ENCODE data around the gene UBP1. TPM values are rescaled to one million over a fixed set of nuclear protein-coding genes. Genes with fewer than 3 reads are reported as not detected.
A peak's percentile ranks its signal among the peaks of the same experiment; 100 is the strongest.
"Not testable (repeated sequence)": the region's sequence is repeated elsewhere in the genome, so short reads cannot be mapped to it uniquely, and the experiment has no call there.

Gene UBP1, protein sequence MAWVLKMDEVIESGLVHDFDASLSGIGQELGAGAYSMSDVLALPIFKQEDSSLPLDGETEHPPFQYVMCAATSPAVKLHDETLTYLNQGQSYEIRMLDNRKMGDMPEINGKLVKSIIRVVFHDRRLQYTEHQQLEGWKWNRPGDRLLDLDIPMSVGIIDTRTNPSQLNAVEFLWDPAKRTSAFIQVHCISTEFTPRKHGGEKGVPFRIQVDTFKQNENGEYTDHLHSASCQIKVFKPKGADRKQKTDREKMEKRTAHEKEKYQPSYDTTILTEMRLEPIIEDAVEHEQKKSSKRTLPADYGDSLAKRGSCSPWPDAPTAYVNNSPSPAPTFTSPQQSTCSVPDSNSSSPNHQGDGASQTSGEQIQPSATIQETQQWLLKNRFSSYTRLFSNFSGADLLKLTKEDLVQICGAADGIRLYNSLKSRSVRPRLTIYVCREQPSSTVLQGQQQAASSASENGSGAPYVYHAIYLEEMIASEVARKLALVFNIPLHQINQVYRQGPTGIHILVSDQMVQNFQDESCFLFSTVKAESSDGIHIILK
- total RNA-seq: 10 to 100 TPM; 17.3 to 99.5 (median 35.4) TPM

DNA sequence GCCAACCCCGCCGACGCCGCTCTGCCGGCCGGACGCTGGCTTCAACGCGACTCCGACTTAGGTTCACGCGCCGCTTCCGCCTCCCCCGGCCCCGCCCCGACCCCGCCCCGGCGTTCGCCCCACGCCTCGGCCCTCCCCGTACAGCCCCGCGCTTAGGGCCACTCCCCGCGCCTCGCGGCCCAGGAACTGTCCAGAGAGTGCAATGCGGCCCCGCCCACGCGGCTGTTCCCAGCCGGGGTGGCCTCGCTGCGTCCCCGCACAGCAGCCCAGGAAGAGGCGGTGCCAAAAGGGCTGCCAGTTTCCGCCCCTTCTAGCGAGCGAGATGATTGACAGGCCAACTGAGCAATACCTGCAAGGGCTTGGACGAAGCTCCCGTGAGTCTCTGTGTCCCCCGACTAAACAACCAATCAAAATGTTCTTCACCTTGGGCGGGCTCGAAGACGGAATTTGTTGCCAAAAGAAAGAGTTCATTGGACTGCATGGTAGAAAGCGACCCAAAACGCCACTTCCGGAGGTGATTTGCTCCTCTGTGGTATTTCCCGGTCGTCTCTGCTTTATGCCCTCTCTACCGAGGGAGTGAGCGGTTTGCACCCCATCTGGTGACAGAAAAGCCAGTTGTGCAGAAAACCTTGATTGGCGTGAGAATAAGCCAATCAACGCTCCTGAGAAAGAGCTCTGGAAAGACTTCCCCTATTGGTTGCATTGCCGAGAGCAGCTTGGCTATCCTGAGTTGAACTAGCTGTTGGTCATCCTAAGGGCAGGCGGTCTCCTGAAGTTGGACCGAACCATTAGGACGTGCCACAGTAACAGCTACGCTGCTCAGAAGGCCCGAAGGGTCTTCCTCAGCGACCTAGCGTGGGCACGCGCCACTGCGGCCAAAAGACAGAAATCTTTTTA is at the start of gene UBP1:
TSS of gene UBP1 (minus strand) at position 78 of the 897 bp plus-strand sequence. CDS start 557 bp downstream, outside the sequence.
- peak within 1 kb of the TSS; percentile 93 to 94 for H3K27ac ChIP-seq
- WGBS, 10 experiments: 0 to 3% (median 0%) methylated on average over 2 to 33 of the region's 68 CpGs; no CpG with 5 or more reads in 3 of the 10 experiments
- in situ Hi-C loops (cut with MboI; ENCODE audit: low pct_unique_long_range_greater_than_20kb in 2 of 9, low sequenced_read_pairs in 9 of 9, unreplicated experiment in 9 of 9): no loop called here
- peaks cover 7 to 29% of the 10 kb centered on the region in 2 donors for H3K4me1 ChIP-seq (replicated peaks in 1 of 2)
- H3K4me3 ChIP-seq: peak within 1 kb of the TSS; percentile 50 to 96 (median 89)
- peak; percentile 79 to 92 (median 87) for ATAC-seq (replicated peaks in 6 of 8)

DNA sequence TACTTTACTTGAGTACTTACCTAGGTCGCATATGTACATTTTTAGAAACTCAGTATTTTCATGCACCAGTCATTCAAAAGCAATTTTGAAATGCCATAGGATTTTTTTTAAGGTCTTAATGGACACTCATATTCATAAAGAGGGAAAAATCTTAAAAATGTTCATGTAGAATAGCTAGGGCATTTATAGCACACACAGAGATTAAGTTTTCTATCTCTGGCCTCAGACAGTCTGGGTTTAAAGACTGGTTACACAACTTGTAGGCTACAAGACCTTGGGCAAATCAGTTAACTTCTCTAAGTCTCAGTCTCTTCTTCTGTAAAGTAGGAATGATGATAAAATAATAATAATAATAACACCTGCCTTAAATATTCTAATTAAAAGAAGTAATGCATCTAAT is 48.5 kb upstream of the UBP1 start:
- Histone ChIP-seq H3K27ac (no peak overlapping the region), H3K4me3 (no peak overlapping the region), H3K4me1 (replicated peaks in 1 of 2) (no peaks in the 10 kb centered on the region)
- in situ Hi-C loops (cut with MboI; ENCODE audit: low pct_unique_long_range_greater_than_20kb in 2 of 9, low sequenced_read_pairs in 9 of 9, unreplicated experiment in 9 of 9): no loop called here
- WGBS, 10 experiments: 0 to 83% (median 63%) methylated on average over 1 of the region's 1 CpG; no CpG with 5 or more reads in 3 of the 10 experiments
- ATAC-seq (replicated peaks in 6 of 8): peak in 3 of 8 experiments; percentile 34 to 77 (median 42)

DNA sequence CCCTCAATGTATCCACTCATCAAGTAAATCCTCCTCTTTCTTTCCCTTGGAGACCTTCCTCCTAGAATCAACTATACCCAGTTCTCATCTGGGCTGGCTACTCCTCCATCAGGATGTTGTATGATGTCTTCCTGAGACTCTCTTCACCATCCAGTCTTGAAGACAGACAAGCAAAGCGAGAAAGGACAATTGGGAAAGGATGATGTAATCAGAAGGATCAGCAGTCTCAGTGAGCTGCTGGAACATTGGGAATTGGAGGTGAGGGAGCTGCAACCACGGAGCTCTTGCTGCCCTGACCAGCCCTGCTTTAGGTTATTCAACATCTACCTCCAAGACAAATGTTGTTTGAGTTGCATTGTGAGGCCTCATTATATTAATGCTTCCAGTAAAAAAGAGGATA is 48.0 kb upstream of the UBP1 start:
- Histone ChIP-seq H3K4me1 (replicated peaks in 1 of 2) (no peaks in the 10 kb centered on the region), H3K4me3 (no peak overlapping the region), H3K27ac (no peak overlapping the region)
- in situ Hi-C loops (cut with MboI; ENCODE audit: low pct_unique_long_range_greater_than_20kb in 2 of 9, low sequenced_read_pairs in 9 of 9, unreplicated experiment in 9 of 9): no loop called here
- WGBS, 10 experiments: 0 to 90% (median 40%) methylated on average over 1 to 2 of the region's 2 CpGs; no CpG with 5 or more reads in 3 of the 10 experiments
- peak in 4 of 8 experiments; percentile 30 to 83 (median 41) for ATAC-seq (replicated peaks in 6 of 8)

DNA sequence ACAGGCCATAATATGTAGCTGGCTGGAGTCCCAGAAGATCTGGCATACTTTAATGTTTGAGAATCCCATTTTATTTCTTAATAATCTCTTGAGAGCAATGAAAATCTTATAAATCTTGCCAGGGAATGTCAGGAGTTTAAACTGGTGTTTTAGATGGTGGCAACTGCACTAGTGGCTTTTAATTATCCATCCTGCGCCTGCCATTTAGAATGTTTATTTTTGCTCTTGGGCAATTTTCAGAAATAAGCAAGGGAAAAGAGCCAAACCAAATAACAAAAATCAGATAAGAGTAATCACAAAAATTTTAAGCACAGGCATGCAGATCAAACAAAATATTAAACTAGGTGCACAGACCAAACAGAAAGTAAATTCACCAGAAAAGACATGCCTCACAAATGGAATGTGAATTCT is 41.9 kb upstream of the UBP1 start:
- H3K4me1 ChIP-seq (replicated peaks in 1 of 2): no peaks in the 10 kb centered on the region
- WGBS, 10 experiments: 9 to 100% (median 89%) methylated on average over 1 of the region's 1 CpG; no CpG with 5 or more reads in 2 of the 10 experiments
- in situ Hi-C loops (cut with MboI; ENCODE audit: low pct_unique_long_range_greater_than_20kb in 2 of 9, low sequenced_read_pairs in 9 of 9, unreplicated experiment in 9 of 9): no loop called here
- H3K4me3 ChIP-seq: no peak overlapping the region
- H3K27ac ChIP-seq: no peak overlapping the region
- ATAC-seq (replicated peaks in 6 of 8): peak in 1 of 8 experiments; percentile 20

DNA sequence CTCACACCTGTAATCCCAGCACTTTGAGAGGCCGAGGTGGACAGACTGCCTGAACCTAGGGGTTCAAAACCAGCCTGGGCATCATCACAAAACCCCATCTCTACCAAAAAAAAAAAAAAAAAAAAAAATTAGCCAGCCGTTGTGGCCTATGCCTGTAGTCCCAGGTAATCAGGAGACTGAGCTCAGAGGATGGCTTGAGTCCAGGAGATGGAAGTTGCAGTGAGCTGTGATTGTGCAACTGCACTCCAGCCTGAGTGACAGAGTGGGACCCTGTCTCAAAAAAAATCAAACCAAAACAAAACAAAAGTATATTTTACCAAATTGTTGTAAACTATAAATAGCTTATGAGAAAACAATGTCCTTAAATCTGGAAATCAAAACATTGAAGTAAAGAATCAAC is 34.7 kb upstream of the UBP1 start:
- ATAC-seq (replicated peaks in 6 of 8): no peak
- Histone ChIP-seq H3K4me3 (no peak overlapping the region), H3K27ac (no peak overlapping the region), H3K4me1 (replicated peaks in 1 of 2) (no peaks in the 10 kb centered on the region)
- WGBS, 10 experiments: 20 to 100% (median 73%) methylated on average over 1 to 2 of the region's 2 CpGs; no CpG with 5 or more reads in 2 of the 10 experiments
- in situ Hi-C loops (cut with MboI; ENCODE audit: low pct_unique_long_range_greater_than_20kb in 2 of 9, low sequenced_read_pairs in 9 of 9, unreplicated experiment in 9 of 9): no loop called here

DNA sequence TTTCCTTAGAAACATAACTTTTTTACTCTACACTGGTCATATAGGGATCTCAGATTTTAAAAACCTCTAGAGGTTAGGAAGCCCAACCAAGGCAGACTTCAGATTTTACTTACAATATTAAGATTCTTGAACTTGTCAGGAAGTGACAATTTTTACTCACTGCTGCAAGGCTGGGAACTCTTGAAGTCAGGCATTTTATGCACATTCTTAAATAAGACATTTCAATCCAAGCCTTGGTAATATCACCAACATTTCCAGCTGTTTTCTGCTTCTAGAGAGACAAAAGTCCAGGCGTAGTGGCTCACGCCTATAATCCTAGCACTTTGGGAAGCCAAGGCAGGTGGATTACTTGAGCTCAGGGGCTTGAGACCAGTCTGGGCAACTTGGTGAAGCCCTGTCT is 33.6 kb upstream of the UBP1 start:
- no peak overlapping the region for H3K27ac ChIP-seq
- H3K4me3 ChIP-seq: no peak overlapping the region
- in situ Hi-C loops (cut with MboI; ENCODE audit: low pct_unique_long_range_greater_than_20kb in 2 of 9, low sequenced_read_pairs in 9 of 9, unreplicated experiment in 9 of 9): no loop called here
- peak in 3 of 8 experiments; percentile 48 to 91 (median 80) for ATAC-seq (replicated peaks in 6 of 8)
- no peaks in the 10 kb centered on the region for H3K4me1 ChIP-seq (replicated peaks in 1 of 2)
- WGBS, 10 experiments: 80 to 89% methylated on average over 1 to 2 of the region's 2 CpGs; no CpG with 5 or more reads in 8 of the 10 experiments

DNA sequence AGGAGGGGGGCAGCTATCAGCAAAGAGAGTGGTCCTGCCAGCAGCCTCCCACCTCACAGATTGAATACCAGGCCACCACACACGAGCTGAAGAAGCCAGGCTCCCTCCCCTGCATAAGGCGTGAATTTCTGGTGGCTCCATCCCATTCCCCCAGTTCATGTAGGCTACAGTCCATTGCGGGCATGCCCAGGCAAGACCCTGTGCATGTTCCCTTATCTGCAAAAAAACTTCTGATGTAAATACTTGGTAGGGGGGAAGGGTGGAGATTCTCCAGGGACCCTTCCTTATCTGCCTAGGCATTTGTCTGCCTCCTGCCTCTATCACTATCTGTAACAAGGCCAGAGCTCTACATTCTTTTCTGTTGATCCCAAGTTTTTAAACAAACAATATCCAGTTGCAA is 27.6 kb upstream of the UBP1 start:
- Histone ChIP-seq H3K27ac (no peak overlapping the region), H3K4me1 (replicated peaks in 1 of 2) (no peaks in the 10 kb centered on the region), H3K4me3 (no peak overlapping the region)
- in situ Hi-C loops (cut with MboI; ENCODE audit: low pct_unique_long_range_greater_than_20kb in 2 of 9, low sequenced_read_pairs in 9 of 9, unreplicated experiment in 9 of 9): no loop called here
- 33 to 100% (median 100%) methylated on average over 1 of the region's 3 CpGs; no CpG with 5 or more reads in 6 of the 10 experiments for WGBS, 10 experiments
- no peak for ATAC-seq (replicated peaks in 6 of 8)

DNA sequence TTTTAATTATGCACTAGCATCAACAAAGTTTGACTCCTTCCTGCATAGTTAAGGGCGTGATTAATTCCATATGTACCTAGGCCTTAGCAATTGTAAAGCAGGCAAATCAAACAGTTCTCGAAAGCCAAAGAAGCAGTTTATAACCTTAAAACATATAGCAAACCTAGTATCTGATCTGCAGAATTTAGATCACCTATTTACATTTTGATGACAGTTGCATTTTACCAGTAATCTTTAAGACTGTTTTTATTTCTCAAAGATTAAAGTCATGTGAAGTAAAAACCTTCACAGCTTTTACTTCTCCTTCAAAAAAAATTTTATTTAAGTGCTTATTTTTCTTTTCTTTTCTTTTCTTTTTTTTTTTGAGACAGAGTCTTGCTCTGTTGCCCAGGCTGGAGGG is 20.9 kb upstream of the UBP1 start:
- WGBS, 10 experiments: 31 to 100% (median 90%) methylated on average over 1 to 2 of the region's 2 CpGs; no CpG with 5 or more reads in 1 of the 10 experiments
- Histone ChIP-seq H3K4me3 (no peak overlapping the region), H3K4me1 (replicated peaks in 1 of 2) (no peaks in the 10 kb centered on the region), H3K27ac (no peak overlapping the region)
- in situ Hi-C loops (cut with MboI; ENCODE audit: low pct_unique_long_range_greater_than_20kb in 2 of 9, low sequenced_read_pairs in 9 of 9, unreplicated experiment in 9 of 9): no loop called here
- no peak for ATAC-seq (replicated peaks in 6 of 8)

DNA sequence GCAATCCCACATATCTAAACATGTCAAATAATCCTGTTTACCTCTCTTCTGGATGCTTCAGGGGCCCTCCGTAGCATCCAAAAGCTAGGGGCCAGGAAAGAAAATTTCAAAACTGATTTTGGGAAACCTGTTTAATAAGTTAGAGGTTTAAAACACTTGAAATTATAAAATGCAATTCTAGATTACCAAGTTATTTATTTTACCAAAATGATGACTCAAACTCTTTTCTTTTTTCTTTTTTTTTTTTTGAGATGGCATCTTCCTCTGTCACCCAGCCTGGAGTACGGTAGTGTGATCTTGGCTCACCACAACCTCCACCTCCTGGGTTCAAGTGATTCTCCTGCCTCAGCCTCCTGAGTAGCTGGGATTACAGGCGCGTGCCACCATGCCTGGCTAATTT is 19.4 kb upstream of the UBP1 start:
- H3K27ac ChIP-seq; H3K4me3 ChIP-seq; in situ Hi-C loops (cut with MboI; ENCODE audit: low pct_unique_long_range_greater_than_20kb in 2 of 9, low sequenced_read_pairs in 9 of 9, unreplicated experiment in 9 of 9); H3K4me1 ChIP-seq (replicated peaks in 1 of 2); ATAC-seq (replicated peaks in 6 of 8): not testable (repeated sequence)
- WGBS, 10 experiments: 60 to 100% (median 100%) methylated on average over 1 to 2 of the region's 4 CpGs

DNA sequence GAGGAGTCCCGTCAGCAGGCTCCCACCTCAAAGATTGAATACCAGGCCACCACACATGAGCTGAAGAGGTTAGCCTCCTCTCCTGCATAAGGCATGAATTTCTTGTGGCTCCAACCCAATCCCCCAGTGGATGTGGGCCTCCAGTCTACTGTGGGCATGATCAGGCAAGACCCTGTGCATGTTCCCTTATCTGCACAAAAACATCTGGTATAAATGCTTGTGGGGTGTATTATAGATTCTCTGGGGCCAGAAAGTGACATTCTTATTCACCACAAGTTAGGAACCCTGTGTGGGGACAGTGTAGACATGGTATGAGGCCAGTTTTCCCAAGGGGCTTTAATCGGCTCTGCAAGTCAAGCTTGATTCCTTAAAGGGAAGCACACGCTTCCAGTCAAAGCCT is 18.2 kb upstream of the UBP1 start:
- no peak for ATAC-seq (replicated peaks in 6 of 8)
- in situ Hi-C loops (cut with MboI; ENCODE audit: low pct_unique_long_range_greater_than_20kb in 2 of 9, low sequenced_read_pairs in 9 of 9, unreplicated experiment in 9 of 9): no loop called here

DNA sequence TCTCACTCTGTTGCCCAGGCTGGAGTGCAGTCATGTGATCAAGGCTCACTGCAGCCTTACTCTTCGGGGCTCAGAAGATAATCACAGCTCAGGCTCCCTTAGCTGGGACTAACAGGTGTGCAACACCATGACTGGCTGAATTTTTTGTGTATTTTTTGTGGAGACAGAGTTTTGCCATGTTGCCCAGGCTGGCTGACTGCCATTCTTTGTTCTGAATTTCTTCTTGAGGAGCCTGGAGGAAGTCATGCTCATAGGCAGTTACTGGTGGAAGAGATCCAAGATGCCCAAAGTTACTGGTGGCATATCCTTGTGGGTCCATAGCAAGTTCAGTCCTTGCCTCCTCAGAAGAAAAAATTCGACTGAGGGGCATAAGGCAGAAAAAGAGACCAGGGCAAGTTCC is 16.6 kb upstream of the UBP1 start:
- 0 to 92% (median 86%) methylated on average over 1 to 2 of the region's 2 CpGs; no CpG with 5 or more reads in 4 of the 10 experiments for WGBS, 10 experiments
- no peak for ATAC-seq (replicated peaks in 6 of 8)
- in situ Hi-C loops (cut with MboI; ENCODE audit: low pct_unique_long_range_greater_than_20kb in 2 of 9, low sequenced_read_pairs in 9 of 9, unreplicated experiment in 9 of 9): no loop called here
- no peak overlapping the region for H3K27ac ChIP-seq
- H3K4me1 ChIP-seq (replicated peaks in 1 of 2): no peaks in the 10 kb centered on the region
- H3K4me3 ChIP-seq: no peak overlapping the region

More for the DNA sequence above, 18.2 kb upstream of the UBP1 start:
- Histone ChIP-seq H3K4me3 (no peak overlapping the region), H3K4me1 (replicated peaks in 1 of 2) (no peaks in the 10 kb centered on the region), H3K27ac (no peak overlapping the region)
- 53 to 100% (median 86%) methylated on average over 1 to 3 of the region's 3 CpGs for WGBS, 10 experiments

DNA sequence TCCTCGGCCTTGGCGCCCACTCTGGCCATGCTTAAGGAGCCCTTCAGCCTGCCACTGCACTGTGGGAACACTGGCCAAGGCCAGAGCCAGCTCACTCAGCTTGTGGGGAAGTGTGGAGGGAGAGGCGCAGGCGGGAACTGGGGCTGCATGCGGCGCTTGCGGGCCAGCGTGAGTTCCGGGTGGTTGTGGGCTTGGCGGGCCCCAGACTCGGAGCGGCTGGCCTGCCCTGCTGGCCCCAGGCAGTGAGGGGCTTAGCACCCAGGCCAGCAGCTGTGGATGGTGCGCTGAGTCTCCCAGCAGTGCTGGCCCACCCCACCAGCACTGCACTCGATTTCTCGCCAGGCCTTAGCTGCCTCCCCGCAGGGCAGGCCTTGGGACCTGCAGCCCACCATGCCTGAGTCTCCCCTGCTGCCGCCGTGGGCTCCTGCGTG is 13.1 kb upstream of the UBP1 start:
- Histone ChIP-seq H3K27ac (no peak overlapping the region), H3K4me3 (no peak overlapping the region), H3K4me1 (replicated peaks in 1 of 2) (peaks cover 0 to 8% of the 10 kb centered on the region in 2 donors)
- peak in 3 of 8 experiments; percentile 15 to 19 (median 15) for ATAC-seq (replicated peaks in 6 of 8)
- WGBS, 10 experiments: 100% methylated on average over 5 of the region's 19 CpGs; no CpG with 5 or more reads in 8 of the 10 experiments
- in situ Hi-C loops (cut with MboI; ENCODE audit: low pct_unique_long_range_greater_than_20kb in 2 of 9, low sequenced_read_pairs in 9 of 9, unreplicated experiment in 9 of 9): no loop called here

Data from motor neuron (in vitro differentiated cells).